ENCODE data around the gene CCDC97. TPM values are rescaled to one million over a fixed set of nuclear protein-coding genes. Genes with fewer than 3 reads are reported as not detected.
"Not testable (repeated sequence)": the region's sequence is repeated elsewhere in the genome, so short reads cannot be mapped to it uniquely, and the experiment has no call there.

CCDC97 gene
- total RNA-seq, 2 donors from 2014 or later: 10.6 to 11.2 TPM

- TF ChIP-seq POLR2A (IDR thresholded peaks at IDR 0.05) (no peak), CTCF (IDR thresholded peaks at IDR 0.05) (no peak)
- Histone ChIP-seq H3K9me3 (no peaks in the 10 kb centered on the region), H3K4me1 (peaks cover 47% of the 10 kb centered on the region), H3K27me3 (no peaks in the 10 kb centered on the region), H3K36me3 (replicated peaks in 1 of 2; ENCODE audit: insufficient read depth in 1 of 2, low read depth in 2 of 2) (no peaks in the 10 kb centered on the region), H3K27ac (no peak overlapping the region), H3K4me3 (no peak overlapping the region)
- ATAC-seq (no peak), DNase-seq (no peak)
- WGBS, 2 donors: 100% methylated on average over 1 of the region's 1 CpG
- intact Hi-C loops (cut with DNase I): no loop called here
Observed at GRCh38 chr19:41366089-41366488, 56.1 kb downstream of the CCDC97 start.

GRCh38 chr19:41367848-41368301 lies 57.9 kb downstream of the CCDC97 start:
- Histone ChIP-seq H3K9me3 (no peaks in the 10 kb centered on the region), H3K27ac (peak overlapping the region; percentile 59 to 84 (median 83)), H3K4me1 (peaks cover 41% of the 10 kb centered on the region), H3K36me3 (replicated peaks in 1 of 2; ENCODE audit: insufficient read depth in 1 of 2, low read depth in 2 of 2) (no peaks in the 10 kb centered on the region), H3K27me3 (no peaks in the 10 kb centered on the region), H3K4me3 (no peak overlapping the region)
- WGBS, 2 donors: 17 to 26% methylated on average over 6 of the region's 6 CpGs
- intact Hi-C loops (cut with DNase I): no loop called here
- TF ChIP-seq POLR2A (IDR thresholded peaks at IDR 0.05) (no peak), CTCF (IDR thresholded peaks at IDR 0.05) (no peak)
- DNase-seq: peak in 3 of 4 donors; percentile 16 to 44 (median 31)
- ATAC-seq: peak; percentile 43

GRCh38 chr19:41369769-41370168 lies 59.8 kb downstream of the CCDC97 start:
- intact Hi-C loops (cut with DNase I): no loop called here
- no peaks in the 10 kb centered on the region for H3K9me3 ChIP-seq
- 93 to 96% methylated on average over 2 of the region's 2 CpGs for WGBS, 2 donors

GRCh38 chr19:41371119-41371518 lies 61.1 kb downstream of the CCDC97 start:
- H3K36me3 ChIP-seq (replicated peaks in 1 of 2; ENCODE audit: insufficient read depth in 1 of 2, low read depth in 2 of 2); DNase-seq; H3K9me3 ChIP-seq; intact Hi-C loops (cut with DNase I); ATAC-seq; H3K4me3 ChIP-seq; H3K27me3 ChIP-seq; H3K27ac ChIP-seq: not testable (repeated sequence)
- H3K4me1 ChIP-seq: peaks cover 44% of the 10 kb centered on the region
- 96 to 100% methylated on average over 5 of the region's 5 CpGs for WGBS, 2 donors

More at GRCh38 chr19:41369769-41370168, 59.8 kb downstream of the CCDC97 start:
- H3K27ac ChIP-seq: no peak overlapping the region
- no peak overlapping the region for H3K4me3 ChIP-seq
- DNase-seq: no peak
- no peak for ATAC-seq
- peaks cover 41% of the 10 kb centered on the region for H3K4me1 ChIP-seq
- H3K27me3 ChIP-seq: no peaks in the 10 kb centered on the region
- no peak for TF ChIP-seq POLR2A (IDR thresholded peaks at IDR 0.05)
- no peaks in the 10 kb centered on the region for H3K36me3 ChIP-seq (replicated peaks in 1 of 2; ENCODE audit: insufficient read depth in 1 of 2, low read depth in 2 of 2)

GRCh38 chr19:41371541-41371940 lies 61.6 kb downstream of the CCDC97 start:
- no peaks in the 10 kb centered on the region for H3K36me3 ChIP-seq (replicated peaks in 1 of 2; ENCODE audit: insufficient read depth in 1 of 2, low read depth in 2 of 2)
- TF ChIP-seq CTCF (IDR thresholded peaks at IDR 0.05) (no peak), POLR2A (IDR thresholded peaks at IDR 0.05) (no peak)
- no peak overlapping the region for H3K27ac ChIP-seq
- no peak overlapping the region for H3K4me3 ChIP-seq
- DNase-seq (no peak), ATAC-seq (no peak)
- intact Hi-C loops (cut with DNase I): no loop called here
- WGBS, 2 donors: 92 to 96% methylated on average over 8 of the region's 8 CpGs
- no peaks in the 10 kb centered on the region for H3K9me3 ChIP-seq
- peaks cover 44% of the 10 kb centered on the region for H3K4me1 ChIP-seq
- H3K27me3 ChIP-seq: no peaks in the 10 kb centered on the region

- TF ChIP-seq POLR2A (IDR thresholded peaks at IDR 0.05) (no peak), CTCF (IDR thresholded peaks at IDR 0.05) (no peak)
- DNase-seq (no peak), ATAC-seq (no peak)
- Histone ChIP-seq H3K9me3 (no peaks in the 10 kb centered on the region), H3K27ac (no peak overlapping the region), H3K36me3 (replicated peaks in 1 of 2; ENCODE audit: insufficient read depth in 1 of 2, low read depth in 2 of 2) (no peaks in the 10 kb centered on the region), H3K4me1 (peaks cover 45% of the 10 kb centered on the region), H3K27me3 (no peaks in the 10 kb centered on the region), H3K4me3 (no peak overlapping the region)
- intact Hi-C loops (cut with DNase I): no loop called here
- 57 to 59% methylated on average over 2 of the region's 2 CpGs for WGBS, 2 donors
Observed at GRCh38 chr19:41372501-41372900, 62.5 kb downstream of the CCDC97 start.
